HG03442 (cell line): ENCODE measurements around the gene ATP8A2.

Source experiments
- ATAC-seq: cut with Tn5 transposase; IDR thresholded peaks from one replicate; pipeline ENCODE4 v1.9.1; 2021; ENCODE audit warnings: mild to moderate bottlenecking, moderate library complexity; ENCODE audit not compliant: unreplicated experiment

Gene ATP8A2

GRCh38 chr13:25608181-25608580 is 236.4 kb downstream of the ATP8A2 start:
- no peak for ATAC-seq

DNA sequence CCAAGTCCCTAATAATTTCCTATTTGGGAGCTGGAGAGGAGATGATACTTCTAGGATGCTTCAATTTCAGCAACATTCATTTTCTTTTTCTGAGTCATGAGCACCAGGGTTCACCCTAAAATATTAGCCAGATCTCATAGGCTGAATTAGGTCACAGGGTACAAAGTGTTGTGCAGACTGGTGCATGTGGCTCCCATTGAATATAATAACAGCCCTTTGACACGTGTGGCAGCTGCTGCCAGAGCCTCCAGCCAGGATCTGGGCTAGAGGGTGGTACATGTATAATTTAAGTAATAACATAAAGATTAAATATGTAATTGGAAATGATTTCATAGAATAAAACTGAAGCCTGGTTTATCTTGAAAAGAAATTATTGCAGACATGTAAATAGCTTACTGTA is 244.9 kb downstream of the ATP8A2 start:
- no peak for ATAC-seq

- ATAC-seq: no peak
Observed at GRCh38 chr13:25619897-25620296, 248.1 kb downstream of the ATP8A2 start.

- ATAC-seq: no peak
Observed at GRCh38 chr13:25625414-25625813, 253.6 kb downstream of the ATP8A2 start.

DNA sequence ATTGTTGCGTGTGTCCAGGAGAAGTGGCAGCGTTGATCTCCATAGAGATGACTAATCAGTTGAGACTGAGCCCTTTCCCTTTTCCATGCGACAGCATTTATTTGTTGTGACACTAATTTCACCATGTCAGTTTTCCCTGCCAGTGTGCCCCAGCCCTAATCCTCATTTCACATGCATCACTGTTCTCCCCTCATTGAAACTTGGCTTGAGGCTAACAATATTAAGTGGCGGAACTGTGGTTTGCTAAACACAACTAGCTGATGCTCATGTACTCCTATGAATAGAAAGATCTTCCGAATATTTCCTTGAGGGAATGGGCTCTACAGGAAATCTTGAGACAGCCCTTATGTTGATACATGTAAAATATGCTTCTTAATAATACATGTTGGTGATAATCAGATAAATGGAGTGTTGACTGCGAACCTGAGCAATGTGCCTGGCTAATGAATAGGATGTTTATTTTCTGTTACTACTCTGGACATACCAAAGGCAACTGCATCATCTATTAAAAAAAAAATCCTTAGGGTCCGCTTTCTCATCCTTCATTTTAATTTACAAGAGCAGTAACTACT is 258.6 kb downstream of the ATP8A2 start:
- no peak for ATAC-seq

DNA sequence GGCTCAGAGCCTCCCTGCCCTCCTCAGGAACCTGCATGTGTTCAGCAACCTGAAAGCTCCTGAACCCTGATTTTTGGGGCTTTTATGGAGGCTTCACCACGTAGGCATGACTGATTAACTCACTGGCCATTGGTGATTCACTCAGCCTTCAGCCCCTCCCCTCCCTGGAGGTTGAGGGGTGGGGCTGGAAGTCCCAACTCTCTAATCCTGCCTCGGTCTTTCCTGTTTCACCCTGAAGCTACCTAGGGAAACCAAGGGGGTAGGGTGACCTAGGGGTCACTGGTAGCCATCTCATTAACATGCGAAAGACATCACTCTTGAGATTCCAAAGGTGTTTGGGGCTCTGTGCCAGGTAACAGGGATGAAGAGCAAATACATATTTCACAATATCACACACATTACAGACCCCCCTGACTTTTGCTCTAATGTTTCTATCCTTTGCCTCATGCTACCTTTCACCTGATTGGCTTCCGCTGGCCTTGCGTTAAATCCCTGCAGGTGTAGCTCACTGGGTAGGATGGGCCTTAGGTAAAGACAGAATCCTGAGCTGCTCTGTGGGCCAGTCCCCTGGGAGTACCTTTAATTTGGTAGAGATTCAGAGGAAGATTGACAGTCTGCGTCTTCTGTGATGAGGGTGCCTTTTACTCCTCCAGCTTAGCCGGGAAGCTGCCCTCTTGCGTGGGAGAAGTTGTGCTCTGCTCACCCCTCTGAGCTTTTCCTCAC is 260.6 kb downstream of the ATP8A2 start:
- no peak for ATAC-seq

DNA sequence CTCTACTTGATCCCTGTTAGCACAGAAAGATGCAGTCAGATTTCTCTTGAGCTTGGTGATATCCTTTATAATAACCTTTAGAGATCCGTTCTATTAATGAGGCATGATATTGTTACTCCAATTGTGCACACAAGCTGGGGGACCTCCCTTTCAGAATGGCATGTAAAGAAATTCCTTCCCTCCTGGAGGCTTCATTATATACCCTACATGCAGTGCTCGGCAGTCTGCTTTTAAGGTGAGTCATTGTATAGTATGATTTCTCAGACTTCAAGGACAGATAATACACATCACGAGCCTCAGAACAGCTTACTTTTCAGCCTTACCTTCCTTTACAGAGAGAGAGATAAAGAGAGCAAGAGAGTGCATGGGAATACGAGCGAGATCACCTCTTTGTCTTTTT is 261.3 kb downstream of the ATP8A2 start:
- no peak for ATAC-seq

GRCh38 chr13:25645681-25646080 is 273.9 kb downstream of the ATP8A2 start:
- ATAC-seq: no peak

DNA sequence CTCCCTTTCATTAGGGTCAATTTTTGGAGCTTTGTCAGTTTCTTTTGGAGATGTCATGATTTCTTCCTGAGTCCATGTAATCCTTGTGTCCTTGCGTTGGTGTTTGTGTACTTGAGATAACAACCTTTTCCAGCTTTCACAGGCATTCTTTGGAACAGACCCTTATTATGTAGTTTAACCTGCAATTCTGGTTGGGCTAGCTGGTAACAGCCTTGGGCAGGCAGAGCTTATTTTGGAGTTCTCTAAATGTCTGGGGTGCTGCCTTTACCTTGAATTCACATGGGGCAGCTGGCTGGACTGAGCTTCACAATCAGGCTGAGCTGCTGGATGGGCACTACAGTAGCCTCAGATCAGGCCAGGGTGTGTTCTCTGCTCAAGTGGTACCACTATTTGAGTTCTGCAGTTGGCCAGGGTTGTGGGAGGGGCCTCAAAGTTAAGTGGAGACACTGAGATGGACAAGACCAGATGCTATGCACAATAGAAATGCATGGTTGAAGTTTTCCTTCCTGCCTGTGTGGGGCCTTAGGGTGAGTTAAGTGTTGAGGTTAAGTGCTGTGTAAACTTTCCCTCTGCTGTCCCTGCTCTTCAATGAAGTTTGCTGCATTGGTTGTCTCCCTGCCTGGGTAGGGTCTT is 277.3 kb downstream of the ATP8A2 start:
- no peak for ATAC-seq

DNA sequence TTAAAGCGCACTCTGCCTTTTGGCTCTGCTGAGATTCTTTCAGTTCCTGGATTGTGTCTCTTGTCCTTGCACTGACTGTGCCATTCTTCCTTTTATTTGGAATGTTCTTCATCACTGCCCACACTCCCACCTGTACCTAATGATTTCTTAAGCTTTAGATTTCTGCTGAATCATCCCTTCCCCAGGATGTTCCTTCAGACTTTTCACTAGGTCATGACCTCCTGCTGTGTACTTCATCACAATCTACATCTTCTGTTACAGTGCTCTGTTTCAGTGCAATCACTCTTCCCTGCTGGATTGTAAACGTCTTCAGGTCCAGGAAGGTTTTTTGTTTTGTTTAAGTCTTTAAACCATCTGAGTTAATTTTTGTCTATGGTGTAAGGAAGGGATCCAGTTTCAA is 281.0 kb downstream of the ATP8A2 start:
- no peak for ATAC-seq

- ATAC-seq: no peak
Observed at GRCh38 chr13:25654322-25654721, 282.5 kb downstream of the ATP8A2 start.

DNA sequence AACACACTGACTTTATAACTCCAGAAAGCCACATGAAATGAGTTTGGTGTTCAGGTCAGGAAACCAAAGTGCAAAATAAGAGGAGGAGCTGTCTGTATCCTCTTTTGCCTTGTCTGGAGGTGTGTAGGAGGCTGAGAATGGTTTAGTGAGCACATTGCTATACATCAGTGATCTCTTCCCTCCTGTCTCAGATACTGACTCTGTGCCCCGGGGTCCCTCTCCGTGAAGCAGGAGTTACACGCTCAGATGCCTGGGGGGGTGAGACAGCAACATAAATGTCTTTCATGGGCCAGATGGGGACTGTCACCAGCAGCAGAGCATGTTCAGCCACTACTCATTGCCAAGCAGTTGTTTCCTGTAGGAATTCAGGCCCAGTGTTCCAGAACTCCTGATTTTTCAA is 285.4 kb downstream of the ATP8A2 start:
- ATAC-seq: no peak

DNA sequence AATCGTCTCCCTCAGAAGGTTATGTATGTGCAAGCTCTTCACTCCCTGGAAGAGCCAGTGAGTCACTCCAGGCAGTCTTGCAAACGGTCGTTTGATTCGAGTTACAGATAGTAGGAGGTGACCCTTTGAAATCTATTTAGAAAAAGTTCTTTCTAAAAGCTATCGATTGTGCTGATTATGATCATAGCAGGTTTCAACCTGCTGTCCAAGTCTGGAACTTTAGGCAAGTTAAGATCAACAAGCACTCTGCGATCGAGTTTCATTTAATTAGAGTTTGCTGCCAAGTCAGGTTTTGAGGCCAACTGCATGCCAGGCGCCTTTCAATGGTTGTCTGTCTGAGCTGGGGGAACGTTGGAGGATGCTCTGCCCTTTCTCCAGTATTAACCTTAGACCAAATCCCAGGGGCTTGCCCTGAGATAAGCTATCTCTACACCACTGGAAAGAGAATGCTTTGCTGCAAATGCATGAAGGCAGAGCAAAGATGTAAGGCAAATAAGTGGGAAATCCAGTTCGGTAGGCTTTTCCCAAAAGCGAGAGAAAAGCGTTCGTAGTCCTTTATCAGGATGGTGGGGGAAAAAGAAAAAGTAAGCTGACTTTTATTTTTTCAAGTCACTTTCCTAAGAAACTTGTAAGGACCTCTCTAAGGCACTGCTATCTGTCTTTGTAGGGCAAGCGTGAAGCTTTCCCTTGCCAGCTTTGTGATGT is 287.5 kb downstream of the ATP8A2 start:
- no peak for ATAC-seq

GRCh38 chr13:25660996-25661395 is 289.2 kb downstream of the ATP8A2 start:
- ATAC-seq: no peak

DNA sequence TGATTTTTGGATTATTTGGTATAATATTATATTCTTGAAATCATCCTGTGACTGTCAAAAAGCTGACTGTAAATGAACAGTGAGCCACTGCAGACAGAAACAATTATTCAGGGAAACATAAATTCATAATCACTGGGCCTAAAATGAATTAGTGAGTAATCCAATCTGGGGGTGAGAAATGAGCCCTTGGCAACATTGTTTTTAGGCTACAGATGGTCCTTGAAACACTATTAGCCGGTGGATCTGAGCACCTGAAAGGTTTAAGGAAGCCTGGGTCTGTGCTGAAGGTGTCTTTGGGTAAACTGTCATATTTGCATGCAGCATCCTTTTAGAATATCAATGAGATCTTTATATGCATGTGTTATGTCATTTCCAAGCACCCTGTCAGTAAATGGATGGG is 290.7 kb downstream of the ATP8A2 start:
- no peak for ATAC-seq

- ATAC-seq: no peak
Observed at GRCh38 chr13:25668345-25668744, 296.6 kb downstream of the ATP8A2 start.

DNA sequence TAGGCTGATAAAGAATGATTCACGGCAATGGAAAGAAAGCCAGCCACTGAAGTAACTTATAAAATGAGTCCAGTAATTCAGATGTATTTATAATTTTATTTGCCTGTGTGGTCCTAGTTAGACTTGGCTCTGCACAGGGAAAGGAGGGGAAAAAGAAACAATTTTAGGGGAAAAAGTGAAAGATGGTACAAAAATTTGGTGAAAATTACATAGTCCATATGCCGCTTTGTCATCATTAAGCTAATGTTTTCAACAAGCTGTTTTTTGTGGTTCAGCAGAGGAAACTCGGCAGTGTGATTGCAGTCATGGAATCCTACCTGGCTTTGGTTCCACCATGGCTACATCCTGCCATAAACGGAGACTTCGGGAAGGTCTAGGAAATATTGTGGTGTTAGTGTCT is 301.9 kb downstream of the ATP8A2 start:
- no peak for ATAC-seq

DNA sequence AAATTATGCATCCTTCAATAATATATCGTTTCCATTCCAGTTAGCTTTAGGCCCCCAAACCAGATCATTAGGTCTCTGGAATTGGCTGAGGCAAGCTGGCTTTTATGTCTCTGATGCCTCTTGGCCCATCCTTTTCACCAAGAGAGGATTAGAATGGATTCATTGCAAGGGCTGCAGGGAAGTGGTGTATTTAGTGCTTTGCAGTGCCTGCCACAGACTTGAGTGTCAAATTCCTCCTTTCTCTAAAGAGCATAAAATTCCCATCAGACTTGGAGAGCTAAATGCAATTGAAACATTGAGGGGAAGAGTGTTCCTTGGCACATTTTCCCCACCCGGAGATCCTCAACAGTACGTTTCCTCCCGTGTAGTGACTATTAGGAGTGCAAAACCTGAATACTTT is 302.6 kb downstream of the ATP8A2 start:
- no peak for ATAC-seq

GRCh38 chr13:25675060-25675459 is 303.3 kb downstream of the ATP8A2 start:
- ATAC-seq: no peak

GRCh38 chr13:25677956-25678355 is 306.2 kb downstream of the ATP8A2 start:
- ATAC-seq: no peak

DNA sequence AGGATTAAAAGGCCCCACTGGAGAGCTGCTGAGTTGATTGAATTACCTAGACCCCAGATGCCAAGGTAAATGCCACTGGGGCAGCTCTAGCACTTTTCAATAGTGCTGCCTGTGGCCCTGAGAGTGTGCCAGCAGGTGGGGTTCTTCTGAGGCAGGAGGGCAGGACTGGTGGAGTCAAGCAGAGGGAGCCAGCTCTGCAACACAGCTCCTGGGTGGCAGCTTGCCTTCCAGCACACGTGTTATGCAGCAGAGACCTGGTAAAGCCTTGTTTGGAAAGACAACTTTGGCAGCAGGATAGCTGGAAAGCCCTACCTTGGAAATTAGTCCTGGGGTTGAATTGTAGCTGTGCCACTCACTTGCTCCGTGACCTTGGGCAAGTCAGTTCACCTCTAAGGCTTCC is 306.6 kb downstream of the ATP8A2 start:
- ATAC-seq: no peak

DNA sequence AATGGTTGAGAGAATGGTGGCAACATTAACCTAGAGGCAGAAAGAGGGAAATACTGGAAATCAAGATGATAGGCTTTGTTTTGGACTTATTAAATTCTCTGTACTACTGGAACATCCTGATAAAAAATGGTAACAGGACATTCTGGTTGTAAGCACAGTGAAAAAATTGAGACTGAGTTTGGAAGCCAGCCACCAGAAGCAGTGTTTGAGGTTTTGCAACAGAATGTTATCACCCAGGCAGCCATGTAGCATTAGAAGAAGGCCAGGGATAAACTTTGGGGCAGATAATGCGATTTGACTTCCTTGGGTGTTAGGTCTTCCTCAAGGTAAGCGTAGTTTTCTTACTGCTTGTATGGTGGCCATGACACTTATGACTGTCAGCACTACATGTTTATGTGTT is 307.4 kb downstream of the ATP8A2 start:
- no peak for ATAC-seq
